HCT116 (cell line): ENCODE measurements around the gene RGSL1. TPM values are rescaled to one million over a fixed set of nuclear protein-coding genes. Genes with fewer than 3 reads are reported as not detected.

Experiments used
- ATAC-seq: fragments of 200-7000 bp; cut with Tn5 transposase; 2 replicates; pipeline ENCODE4 v1.9.1; 2020; ENCODE audit warnings: mild to moderate bottlenecking, moderate library complexity
- BruUV-seq: library from RNA; stranded (reverse); fragments of 400-500 nt; replicated peaks from 2 replicates; lab custom pipeline; 2021; lab: Mats Ljungman, UMichigan
- CTCF ChIA-PET: fragments of 300-600 bp; sonication (Branson Sonifier 250); formaldehyde crosslinking; loops from one replicate; lab custom pipeline; 2021; ENCODE audit warnings: antibody characterized with exemption; lab: Charles Lee
- POLR2A ChIA-PET: fragments of 300-600, 350-600 bp; sonication (Branson Sonifier 250); formaldehyde crosslinking; loops from one replicate; lab custom pipeline; 2021; ENCODE audit warnings: antibody characterized with exemption; lab: Charles Lee
- RAD21 ChIA-PET, 2 experiments: fragments of 300-600 bp; sonication (Branson Sonifier 250); formaldehyde crosslinking; loops; one replicate each; lab custom pipeline; 2023; ENCODE audit warnings: low total read pairs in 2 of 2; ENCODE audit not compliant: uncharacterized antibody in 2 of 2, unreplicated experiment in 2 of 2, low non-redundant PET in 1 of 2; lab: Charles Lee
- DNase-seq: peaks from one replicate; pipeline ENCODE4 v3.0.0-alpha.2; 2010; ENCODE audit warnings: low read depth, low spot score
- H2AFZ ChIP-seq: fragments of 200-600 bp; shearing (Covaris generic), sonication (generic); 2 replicates; pipeline ENCODE4 v1.6.1; 2017; ENCODE audit warnings: low read depth, mixed run types, mixed read lengths, antibody characterized with exemption, low read length; ENCODE audit not compliant: poor library complexity, severe bottlenecking
- H3K27ac ChIP-seq: 2 replicates; pipeline ENCODE4 v1.5.1; 2012; ENCODE audit warnings: low read depth, low read length
- H3K27me3 ChIP-seq: fragments of 200-600 bp; sonication (generic); 2 replicates; pipeline ENCODE4 v1.6.1; 2016; ENCODE audit warnings: mixed run types, low read length, mixed read lengths; ENCODE audit not compliant: insufficient read depth
- H3K36me3 ChIP-seq, 2 experiments: fragments of 200-500 bp in 1 of 2; fragments of 200-600 bp in 1 of 2; sonication (Bioruptor generic) in 1 of 2; sonication (generic) in 1 of 2; 2 replicates each; pipeline versions ENCODE4 v1.5.1 to v1.6.1; 2014 to 2016; ENCODE audit warnings: low read length in 2 of 2, inconsistent platforms in 1 of 2, mixed read lengths in 1 of 2, mixed run types in 1 of 2; ENCODE audit not compliant: insufficient read depth in 2 of 2, control insufficient read depth in 1 of 2
- H3K4me1 ChIP-seq, 2 experiments: fragments of 200-600 bp in 1 of 2; sonication (generic) in 1 of 2; 2 replicates each; pipeline versions ENCODE4 v1.5.1 to v1.6.1; 2012 to 2017; ENCODE audit warnings: low read length in 2 of 2, inconsistent platforms in 1 of 2, mild to moderate bottlenecking in 1 of 2, mixed read lengths in 1 of 2, mixed run types in 1 of 2, moderate library complexity in 1 of 2; ENCODE audit not compliant: insufficient read depth in 2 of 2, control insufficient read depth in 1 of 2
- H3K4me2 ChIP-seq: fragments of 200-600 bp; sonication (generic); 2 replicates; pipeline ENCODE4 v1.6.1; 2017; ENCODE audit warnings: mixed run types, low read length, mixed read lengths
- H3K4me3 ChIP-seq, 2 experiments: fragments of 200-600 bp in 1 of 2; sonication (generic) in 1 of 2; replicated peaks in 1 of 2; 2 replicates each; pipeline ENCODE4 v1.5.1; 2011 to 2016; ENCODE audit warnings: low read length in 2 of 2, control low read depth in 1 of 2, low read depth in 1 of 2, mild to moderate bottlenecking in 1 of 2, mixed read lengths in 1 of 2, mixed run types in 1 of 2
- H3K79me2 ChIP-seq: fragments of 200-600 bp; sonication (generic); 2 replicates; pipeline ENCODE4 v1.6.1; 2017; ENCODE audit warnings: mild to moderate bottlenecking, mixed run types, low read length, moderate library complexity, mixed read lengths; ENCODE audit not compliant: insufficient read depth
- H3K9ac ChIP-seq: fragments of 200-600 bp; sonication (generic); 2 replicates; pipeline ENCODE4 v1.6.1; 2016; ENCODE audit warnings: low read length, mixed read lengths
- H3K9me2 ChIP-seq: fragments of 200-600 bp; sonication (generic), shearing (Covaris generic); 2 replicates; pipeline ENCODE4 v1.6.1; 2017; ENCODE audit warnings: mixed run types, mild to moderate bottlenecking, moderate library complexity; ENCODE audit not compliant: insufficient read depth
- H3K9me3 ChIP-seq, 2 experiments: fragments of 200-500 bp in 1 of 2; fragments of 200-600 bp in 1 of 2; sonication (Bioruptor generic) in 1 of 2; sonication (generic) in 1 of 2; 2 replicates each; pipeline ENCODE4 v1.6.1; 2014 to 2017; ENCODE audit warnings: low read length in 2 of 2, mixed read lengths in 2 of 2, inconsistent platforms in 1 of 2, low read depth in 1 of 2, mild to moderate bottlenecking in 1 of 2, mixed run types in 1 of 2, moderate library complexity in 1 of 2; ENCODE audit not compliant: control insufficient read depth in 1 of 2, insufficient read depth in 1 of 2
- H4K20me1 ChIP-seq: fragments of 200-600 bp; sonication (generic), shearing (Covaris generic); 2 replicates; pipeline ENCODE4 v1.6.1; 2017; ENCODE audit warnings: mixed run types, mild to moderate bottlenecking, moderate library complexity; ENCODE audit not compliant: insufficient read depth
- CBX3 ChIP-seq: IDR thresholded peaks from 2 replicates; pipeline ENCODE4 v1.6.1; 2012; ENCODE audit warnings: low read depth
- EZH2 ChIP-seq: fragments of 200-600 bp; sonication (generic); IDR thresholded peaks from 2 replicates; pipeline ENCODE4 v1.6.1; 2017; ENCODE audit warnings: antibody characterized with exemption, mixed run types
- RAD21 ChIP-seq: IDR thresholded peaks from 2 replicates; pipeline ENCODE4 v1.6.1; 2012; ENCODE audit warnings: low read depth, mild to moderate bottlenecking
- SRF ChIP-seq: IDR thresholded peaks from 2 replicates; pipeline ENCODE4 v1.6.1; 2012; ENCODE audit warnings: low read depth
- intact Hi-C: fragments of 100-400 bp; cut with micrococcal nuclease; formaldehyde crosslinking; loops from 2 replicates; pipeline ENCODE4 v1.10.0; 2022
- total RNA-seq: library from RNA; stranded (reverse); gene quantifications from one replicate; pipeline ENCODE4 v1.2.1, GENCODE V29; 2021; ENCODE audit not compliant: unreplicated experiment
- TF ChIP-seq, protein P1 (sequence below): IDR thresholded peaks from 2 replicates; pipeline ENCODE4 v1.6.1; 2012

Gene RGSL1
- total RNA-seq, 1 experiment from 2014 or later = not detected

DNA sequence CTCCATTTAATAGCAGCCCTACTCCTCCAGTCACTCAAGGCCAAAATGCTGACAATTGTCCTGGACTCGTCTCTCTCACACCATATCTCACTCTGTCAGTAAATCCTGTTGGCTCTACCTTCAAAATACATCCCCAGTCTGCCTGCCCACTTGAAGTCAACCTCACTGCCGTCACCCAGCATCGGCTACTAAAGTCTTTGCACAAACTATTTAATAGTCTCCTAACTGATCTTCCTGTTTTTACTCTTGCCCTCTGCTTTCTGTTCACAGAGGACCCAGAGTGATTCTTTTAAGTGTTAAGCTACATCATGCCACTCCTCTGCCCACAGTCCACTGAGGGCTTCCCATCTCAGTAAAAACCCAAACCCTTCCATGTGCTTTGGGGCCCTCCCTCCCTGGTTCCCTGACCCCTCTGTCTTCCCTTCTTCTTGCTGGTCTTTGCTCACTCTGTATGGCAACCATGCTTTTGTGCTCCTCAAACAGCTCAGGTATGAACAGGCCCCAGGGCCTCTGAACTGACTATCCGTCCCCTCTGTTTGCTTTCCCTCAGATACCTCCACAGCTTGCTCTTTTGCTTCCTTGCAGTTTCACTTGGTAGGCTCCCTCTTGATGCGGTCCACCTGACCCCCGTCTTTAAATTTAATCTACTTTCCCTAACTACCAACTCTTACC is 120.1 kb downstream of the RGSL1 start:
- ChIA-PET POLR2A (no interaction called here), CTCF (no interaction called here), RAD21 (no interaction called here)
- Histone ChIP-seq H3K4me2 (no peak overlapping the region), H3K27me3 (no peaks in the 10 kb centered on the region), H4K20me1 (no peaks in the 10 kb centered on the region), H3K27ac (no peak overlapping the region), H3K79me2 (no peaks in the 10 kb centered on the region)
- TF ChIP-seq SRF = no peak
- TF ChIP-seq, protein P1, sequence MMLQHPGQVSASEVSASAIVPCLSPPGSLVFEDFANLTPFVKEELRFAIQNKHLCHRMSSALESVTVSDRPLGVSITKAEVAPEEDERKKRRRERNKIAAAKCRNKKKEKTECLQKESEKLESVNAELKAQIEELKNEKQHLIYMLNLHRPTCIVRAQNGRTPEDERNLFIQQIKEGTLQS = no peak
- TF ChIP-seq, all 23 proteins: peak for 0
- H3K9me2 ChIP-seq = no peaks in the 10 kb centered on the region
- H3K4me3 ChIP-seq = no peak overlapping the region
- H3K36me3 ChIP-seq = no peaks in the 10 kb centered on the region
- BruUV-seq = no TSS peak
- no peak overlapping the region for H2AFZ ChIP-seq
- DNase-seq (no peak), ATAC-seq (no peak)
- no peak overlapping the region for H3K9ac ChIP-seq
- peaks cover 0 to under 1% of the 10 kb centered on the region in 2 experiments; a peak in 1 of 4 replicates for H3K4me1 ChIP-seq
- intact Hi-C loops = no loop called here
- H3K9me3 ChIP-seq = no peaks in the 10 kb centered on the region

DNA sequence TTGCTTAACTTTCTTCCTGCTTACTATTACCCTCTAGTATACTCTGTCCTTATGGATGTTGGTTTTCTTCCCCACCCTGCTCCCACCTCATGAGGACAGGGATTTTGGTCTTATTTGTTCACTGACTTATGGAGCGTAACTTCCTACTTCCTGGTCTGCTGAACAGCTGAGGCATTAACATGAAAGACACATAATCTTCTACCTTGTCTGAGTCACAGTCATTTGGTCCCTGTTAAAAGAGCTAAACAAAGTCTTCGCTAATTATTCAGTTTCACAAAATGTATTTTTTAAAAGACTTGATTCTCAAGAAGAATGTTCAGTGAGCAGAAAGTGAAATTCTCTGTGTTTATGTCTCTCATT is 120.6 kb downstream of the RGSL1 start:
- Histone ChIP-seq H3K9ac (no peak overlapping the region), H3K9me2 (no peaks in the 10 kb centered on the region), H3K27me3 (no peaks in the 10 kb centered on the region), H2AFZ (no peak overlapping the region), H3K27ac (no peak overlapping the region), H3K4me3 (no peak overlapping the region), H3K4me2 (no peak overlapping the region), H3K36me3 (no peaks in the 10 kb centered on the region)
- no peak for DNase-seq
- ChIA-PET RAD21 (no interaction called here), CTCF (no interaction called here)
- no peak for ATAC-seq
- TF ChIP-seq CBX3 (no peak), RAD21 (no peak), EZH2 (no peak)
- TF ChIP-seq, all 23 proteins: peak for 0
- POLR2A ChIA-PET = no interaction called here
- Histone ChIP-seq H3K4me1 (peaks cover under 1 to 5% of the 10 kb centered on the region in 2 experiments; a peak in 3 of 4 replicates), H3K79me2 (no peaks in the 10 kb centered on the region), H4K20me1 (no peaks in the 10 kb centered on the region), H3K9me3 (no peaks in the 10 kb centered on the region)
- no TSS peak for BruUV-seq
- intact Hi-C loops = no loop called here
